H9 (cell line): ENCODE measurements around the gene SLC25A19. TPM values are rescaled to one million over a fixed set of nuclear protein-coding genes. Genes with fewer than 3 reads are reported as not detected.

Experiments
- DNase-seq: peaks from one replicate; pipeline ENCODE4 v3.0.0-alpha.2; 2017
- H2AFZ ChIP-seq: one replicate; pipeline ENCODE4 v1.6.1; 2013; ENCODE audit warnings: mild to moderate bottlenecking, low read length, control low read depth, moderate library complexity
- H2AK5ac ChIP-seq: 2 replicates; pipeline ENCODE4 v1.6.1; 2013; ENCODE audit warnings: low read length, control low read depth, mixed read lengths; ENCODE audit not compliant: insufficient read length
- H2BK120ac ChIP-seq: one replicate; pipeline ENCODE4 v1.6.1; 2013; ENCODE audit warnings: low read depth, mild to moderate bottlenecking, low read length, control low read depth, inconsistent platforms; ENCODE audit not compliant: poor library complexity, severe bottlenecking
- H2BK12ac ChIP-seq: 2 replicates; pipeline ENCODE4 v1.6.1; 2013; ENCODE audit warnings: low read length, control low read depth, mixed read lengths, low read depth; ENCODE audit not compliant: insufficient read length
- H2BK15ac ChIP-seq: 2 replicates; pipeline ENCODE4 v1.6.1; 2013; ENCODE audit warnings: low read depth, low read length, control low read depth
- H2BK20ac ChIP-seq: one replicate; pipeline ENCODE4 v1.6.1; 2013; ENCODE audit warnings: low read depth, mild to moderate bottlenecking, low read length, control low read depth, inconsistent platforms; ENCODE audit not compliant: poor library complexity, severe bottlenecking
- H2BK5ac ChIP-seq: 2 replicates; pipeline ENCODE4 v1.6.1; 2013; ENCODE audit warnings: low read length, control low read depth, mixed read lengths; ENCODE audit not compliant: insufficient read length
- H3K14ac ChIP-seq: 2 replicates; pipeline ENCODE4 v1.6.1; 2013; ENCODE audit warnings: low read length, control low read depth; ENCODE audit not compliant: insufficient read depth
- H3K18ac ChIP-seq: 2 replicates; pipeline ENCODE4 v1.6.1; 2013; ENCODE audit warnings: low read depth, mild to moderate bottlenecking, mixed read lengths, low read length, control low read depth; ENCODE audit not compliant: insufficient read length
- H3K23ac ChIP-seq: 2 replicates; pipeline ENCODE4 v1.6.1; 2013; ENCODE audit warnings: low read length, control low read depth, mixed read lengths, low read depth; ENCODE audit not compliant: insufficient read length
- H3K23me2 ChIP-seq: 2 replicates; pipeline ENCODE4 v1.6.1; 2013; ENCODE audit warnings: low read depth, mild to moderate bottlenecking, mixed read lengths, low read length, control low read depth; ENCODE audit not compliant: insufficient read length, poor library complexity, severe bottlenecking
- H3K27ac ChIP-seq: 2 replicates; pipeline ENCODE4 v1.5.1; 2013; ENCODE audit warnings: low read length, control low read depth, mixed read lengths, low read depth; ENCODE audit not compliant: insufficient read length
- H3K27me3 ChIP-seq: 2 replicates; pipeline ENCODE4 v1.6.1; 2013; ENCODE audit warnings: low read length, control low read depth, inconsistent platforms; ENCODE audit not compliant: insufficient read depth
- H3K4ac ChIP-seq: 2 replicates; pipeline ENCODE4 v1.6.1; 2013; ENCODE audit warnings: low read depth, mild to moderate bottlenecking, control low read depth, inconsistent platforms, low read length, moderate library complexity
- H3K4me1 ChIP-seq: 2 replicates; pipeline ENCODE4 v1.6.1; 2013; ENCODE audit warnings: low read length, control low read depth, inconsistent platforms; ENCODE audit not compliant: insufficient read depth
- H3K4me2 ChIP-seq: 2 replicates; pipeline ENCODE4 v1.6.1; 2013; ENCODE audit warnings: low read length, control low read depth, mixed read lengths; ENCODE audit not compliant: insufficient read length, insufficient read depth
- H3K56ac ChIP-seq: 2 replicates; pipeline ENCODE4 v1.6.1; 2013; ENCODE audit warnings: low read depth, mild to moderate bottlenecking, mixed read lengths, low read length, control low read depth; ENCODE audit not compliant: insufficient read length
- H3K79me1 ChIP-seq: 2 replicates; pipeline ENCODE4 v1.6.1; 2013; ENCODE audit warnings: low read depth, mild to moderate bottlenecking, moderate library complexity, low read length, control low read depth, inconsistent platforms; ENCODE audit not compliant: insufficient read depth, poor library complexity, severe bottlenecking
- H3K79me2 ChIP-seq: 2 replicates; pipeline ENCODE4 v1.6.1; 2013; ENCODE audit warnings: low read length, control low read depth, inconsistent platforms; ENCODE audit not compliant: insufficient read depth
- H3K9ac ChIP-seq: 2 replicates; pipeline ENCODE4 v1.6.1; 2013; ENCODE audit warnings: low read length, control low read depth, mixed read lengths; ENCODE audit not compliant: insufficient read length; ENCODE audit errors: extremely low read depth
- H3K9me3 ChIP-seq: one replicate; pipeline ENCODE4 v1.6.1; 2013; ENCODE audit warnings: low read depth, low read length, inconsistent platforms; ENCODE audit not compliant: control insufficient read depth
- H3T11ph ChIP-seq: one replicate; pipeline ENCODE4 v1.6.1; 2013; ENCODE audit warnings: mild to moderate bottlenecking, low read length, control low read depth, inconsistent platforms
- H4K20me1 ChIP-seq: one replicate; pipeline ENCODE4 v1.6.1; 2013; ENCODE audit not compliant: control insufficient read depth, insufficient read length, insufficient read depth
- H4K5ac ChIP-seq: 2 replicates; pipeline ENCODE4 v1.6.1; 2013; ENCODE audit warnings: low read depth, mild to moderate bottlenecking, mixed read lengths, low read length, control low read depth; ENCODE audit not compliant: insufficient read length
- H4K8ac ChIP-seq: replicated peaks from 2 replicates; pipeline ENCODE4 v1.6.1; 2013; ENCODE audit warnings: low read length, control low read depth, mixed read lengths, low read depth; ENCODE audit not compliant: insufficient read length
- H4K91ac ChIP-seq: 2 replicates; pipeline ENCODE4 v1.6.1; 2013; ENCODE audit warnings: low read depth, mild to moderate bottlenecking, moderate library complexity, mixed read lengths, low read length, control low read depth; ENCODE audit not compliant: insufficient read length
- H3K27ac Mint-ChIP-seq, 3 experiments: 2 replicates in 2 of 3; 3 replicates in 1 of 3; pipeline ENCODE4 v1.8.0; 2020 to 2021; ENCODE audit warnings: mixed read lengths in 3 of 3, mild to moderate bottlenecking in 1 of 3, moderate library complexity in 1 of 3
- H3K27me3 Mint-ChIP-seq: 2 replicates; pipeline ENCODE4 v1.8.0; 2021; ENCODE audit warnings: low read depth, mild to moderate bottlenecking, moderate library complexity, mixed read lengths
- H3K36me3 Mint-ChIP-seq, 3 experiments: 2 replicates in 2 of 3; 3 replicates in 1 of 3; pipeline ENCODE4 v1.8.0; 2020 to 2021; ENCODE audit warnings: low read depth in 3 of 3, mixed read lengths in 3 of 3; ENCODE audit not compliant: insufficient read depth in 1 of 3
- H3K4me1 Mint-ChIP-seq, 2 experiments: 2 replicates each; pipeline ENCODE4 v1.8.0; 2020; ENCODE audit warnings: mixed read lengths in 2 of 2
- H3K4me3 Mint-ChIP-seq, 2 experiments: 2 replicates in 1 of 2; 3 replicates in 1 of 2; pipeline ENCODE4 v1.8.0; 2020 to 2021; ENCODE audit warnings: mild to moderate bottlenecking in 2 of 2, mixed read lengths in 2 of 2, moderate library complexity in 1 of 2
- H3K9me3 Mint-ChIP-seq, 2 experiments: 2 replicates in 1 of 2; 3 replicates in 1 of 2; pipeline ENCODE4 v1.8.0; 2020; ENCODE audit warnings: mild to moderate bottlenecking in 2 of 2, mixed read lengths in 2 of 2, moderate library complexity in 1 of 2
- CTCF ChIP-seq: fragments of 200-600 bp; sonication (generic); conservative IDR thresholded peaks from 3 replicates; pipeline ENCODE4 v1.8.0; 2021; ENCODE audit warnings: antibody characterized with exemption, mild to moderate bottlenecking
- WGBS: extraction: QIAGEN DNeasy Blood & Tissue Kit; methylation state at CpG from one replicate; pipeline ENCODE4 v1.1.7; 2013; ENCODE audit warnings: missing lambda C conversion rate, low lambda C conversion rate, mixed read lengths; ENCODE audit not compliant: insufficient read length; ENCODE audit errors: extremely low coverage; 5-methylcytosine and 5-hydroxymethylcytosine counted together
- total RNA-seq: library from RNA; stranded (reverse); gene quantifications from 2 replicates; pipeline ENCODE4 v1.2.1, GENCODE V29; 2021

Gene SLC25A19
- total RNA-seq, 1 experiment from 2014 or later = 24.2 TPM

- Histone ChIP-seq H3K9ac (no peak overlapping the region), H2BK20ac (no peak overlapping the region), H4K20me1 (no peaks in the 10 kb centered on the region), H3K56ac (no peak overlapping the region), H3K79me2 (no peaks in the 10 kb centered on the region), H3K4me1 (no peaks in the 10 kb centered on the region), H2BK120ac (no peak overlapping the region), H2BK5ac (no peak overlapping the region), H3K79me1 (no peaks in the 10 kb centered on the region), H3K9me3 (no peaks in the 10 kb centered on the region), H3K27ac (no peak overlapping the region), H3K4ac (no peak overlapping the region), H3K18ac (no peak overlapping the region), H3K23ac (no peak overlapping the region), H3K14ac (no peak overlapping the region), H3K23me2 (no peaks in the 10 kb centered on the region), H2BK15ac (no peak overlapping the region), H4K5ac (no peak overlapping the region), H4K91ac (no peak overlapping the region), H3K27me3 (no peaks in the 10 kb centered on the region), H4K8ac (no peak overlapping the region), H3K4me2 (no peak overlapping the region), H2BK12ac (no peak overlapping the region), H3T11ph (no peak overlapping the region), H2AFZ (no peak overlapping the region), H2AK5ac (no peak overlapping the region)
- Mint-ChIP-seq H3K27me3 (no peaks in the 10 kb centered on the region), H3K4me3 (no peak overlapping the region), H3K27ac (peak overlapping the region in 1 of 3 experiments; percentile 77; a peak in 1 of 7 replicates), H3K36me3 (no peaks in the 10 kb centered on the region; a peak in 1 of 7 replicates), H3K9me3 (no peaks in the 10 kb centered on the region), H3K4me1 (no peaks in the 10 kb centered on the region)
- WGBS = no CpG with 5 or more reads among the region's 17 CpGs
- no peak for TF ChIP-seq CTCF
- no peak for DNase-seq
Observed at GRCh38 chr17:75301502-75302206, 12.4 kb upstream of the SLC25A19 start.
